Upper lobe of left lung (tissue), 6 donors: ENCODE measurements around the gene ARHGEF12. TPM values are rescaled to one million over a fixed set of nuclear protein-coding genes. Genes with fewer than 3 reads are reported as not detected.
A peak's percentile ranks its signal among the peaks of the same experiment; 100 is the strongest.

ENCODE experiments used
- ATAC-seq, 2 donors: fragments of 200-7000 bp; cut with Tn5 transposase; one replicate each; pipeline ENCODE4 v1.9.1; 2022; ENCODE audit warnings: mild to moderate bottlenecking in 2 of 2, moderate library complexity in 2 of 2; ENCODE audit not compliant: low FRiP score in 2 of 2
- DNase-seq, 2 donors: peaks; one replicate each; pipeline ENCODE4 v3.0.0-alpha.2; 2019 to 2020
- H3K27ac ChIP-seq, 4 donors: fragments of 200-600 bp; sonication (generic); one replicate each; pipeline ENCODE4 v1.5.1; 2016 to 2019
- H3K27me3 ChIP-seq, 4 donors: fragments of 200-600 bp; sonication (generic); one replicate each; pipeline ENCODE4 v1.5.1; 2017 to 2019
- H3K36me3 ChIP-seq, 4 donors: fragments of 200-600 bp; sonication (generic); one replicate each; pipeline ENCODE4 v1.5.1; 2016 to 2019
- H3K4me1 ChIP-seq, 4 donors: fragments of 200-600 bp; sonication (generic); one replicate each; pipeline ENCODE4 v1.5.1; 2018 to 2019
- H3K4me3 ChIP-seq, 4 donors: fragments of 200-600 bp; sonication (generic); one replicate each; pipeline ENCODE4 v1.5.1; 2017 to 2019; ENCODE audit warnings: mild to moderate bottlenecking in 2 of 4, moderate library complexity in 1 of 4
- H3K9me3 ChIP-seq, 4 donors: fragments of 200-600 bp; sonication (generic); one replicate each; pipeline ENCODE4 v1.5.1; 2018 to 2019
- EP300 ChIP-seq, 4 donors: sonication (generic); formaldehyde crosslinking; IDR thresholded peaks; one replicate each; pipeline ENCODE4 v1.5.1; 2017; ENCODE audit warnings: antibody characterized with exemption in 4 of 4, control low read depth in 2 of 4
- POLR2A ChIP-seq, 4 donors: fragments of 450-650 bp; IDR thresholded peaks; one replicate each; pipeline ENCODE4 v1.5.1; 2016 to 2017; ENCODE audit warnings: antibody characterized with exemption in 4 of 4, mild to moderate bottlenecking in 2 of 4
- POLR2AphosphoS5 ChIP-seq, 2 donors: sonication (generic); formaldehyde crosslinking; IDR thresholded peaks; one replicate each; pipeline ENCODE4 v1.5.1; 2017; ENCODE audit warnings: antibody characterized with exemption in 2 of 2
- WGBS, 2 donors: methylation state at CpG; one replicate each; pipeline ENCODE4 v1.1.5; 2017 to 2018; 5-methylcytosine and 5-hydroxymethylcytosine counted together
- total RNA-seq, 6 donors: library from RNA; depleted of rRNA in 4 of 6; stranded (reverse); fragments of >200 nt in 4 of 6; gene quantifications; one replicate each; pipeline versions ENCODE4 v1.1.0 to v1.2.1, GENCODE V29; 2016 to 2021
- TF ChIP-seq, protein P1 (sequence below), 6 experiments: fragments of 450-650 bp in 4 of 6; fragments of 200-600 bp in 2 of 6; sonication (generic) in 2 of 6; IDR thresholded peaks; one replicate each; pipeline ENCODE4 v1.5.1; 2016 to 2019; ENCODE audit warnings: antibody characterized with exemption in 6 of 6
- donor health status: DM: no; HTN: no; CAD: no; lungs with moderate emphysema.
- donor health status: DM: no; HTN: yes; CAD: no; lungs with severe emphysema.

ARHGEF12 gene
- total RNA-seq, 6 donors from 2014 or later, result 90.1 to 170 (median 106) TPM

DNA sequence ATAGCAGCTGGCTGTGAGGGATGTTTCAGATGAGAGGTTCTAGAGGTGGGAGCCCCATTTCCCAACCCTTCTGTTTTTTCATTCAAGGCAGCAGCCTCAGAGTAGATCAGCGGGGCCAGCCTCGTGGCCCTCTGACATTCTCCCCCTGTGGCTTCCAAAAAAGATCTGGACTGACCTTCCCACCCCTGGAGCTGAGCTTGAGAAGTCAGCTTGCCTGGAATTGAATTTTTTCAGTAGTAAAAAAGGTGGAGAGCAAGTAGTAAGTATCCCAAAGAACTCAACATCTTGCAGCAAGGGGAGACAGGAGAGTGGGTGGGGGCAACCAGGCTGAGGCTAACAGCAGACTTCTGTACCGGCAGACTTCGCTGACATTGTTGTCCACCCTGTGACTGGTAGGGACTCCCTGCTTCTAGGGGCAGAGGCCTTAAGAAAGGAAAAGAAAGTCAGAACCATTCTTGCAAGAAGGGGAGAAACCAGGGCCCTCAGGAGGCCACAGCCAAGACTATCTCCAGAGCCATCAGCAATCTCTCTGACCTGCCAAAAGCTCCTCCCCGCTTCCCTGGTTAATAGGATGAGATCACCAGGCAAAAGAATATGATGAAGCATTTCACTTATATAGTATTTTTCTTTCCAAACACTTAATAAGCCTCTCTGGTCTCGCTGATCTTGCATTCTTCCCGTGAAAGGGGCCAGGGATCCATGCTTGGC lies 173.3 kb downstream of the ARHGEF12 start:
- TF ChIP-seq POLR2AphosphoS5 (IDR thresholded peaks at IDR 0.05) (no peak), POLR2A (IDR thresholded peaks at IDR 0.05) (no peak), EP300 (IDR thresholded peaks at IDR 0.05) (no peak)

DNA sequence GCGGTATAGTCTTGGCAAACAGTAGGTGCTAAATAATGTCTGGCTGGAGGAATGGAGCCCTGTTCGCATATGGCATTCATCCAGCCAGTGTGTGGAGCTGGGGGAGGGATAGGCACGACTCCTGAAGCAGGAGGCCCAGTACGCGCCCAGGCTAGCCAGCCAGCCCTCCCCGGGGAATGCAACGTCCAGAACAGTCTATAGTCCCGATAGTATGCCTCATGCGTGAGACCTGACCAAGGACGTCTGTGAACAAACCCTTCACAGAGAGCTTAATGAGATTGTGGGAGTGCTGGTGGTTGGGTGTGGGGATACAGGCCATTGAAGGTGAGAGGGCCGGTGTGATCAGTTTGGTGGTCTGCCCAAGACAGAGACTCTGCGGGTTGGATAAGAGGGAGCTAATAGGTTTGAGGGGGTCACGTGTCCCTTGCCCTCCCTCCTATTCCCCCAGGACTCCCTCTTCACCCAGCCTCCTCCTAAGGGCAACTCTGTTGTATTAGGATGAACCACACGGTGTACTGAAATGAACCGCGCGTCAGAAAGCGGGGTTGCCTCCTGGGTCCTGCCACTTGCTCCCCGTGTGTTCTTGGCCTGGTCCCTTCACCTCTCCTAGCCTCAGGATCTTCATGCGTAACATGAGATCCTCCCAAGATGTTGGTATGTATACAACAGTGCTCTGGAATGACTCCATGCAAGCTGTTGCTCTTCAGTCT lies 174.3 kb downstream of the ARHGEF12 start:
- H3K4me3 ChIP-seq, result peak overlapping the region in 2 of 4 donors; percentile 44 to 50

More for the DNA sequence above, 173.3 kb downstream of the ARHGEF12 start:
- ATAC-seq, result no peak
- peaks cover 0 to 16% (median 6%) of the 10 kb centered on the region in 4 donors for H3K4me1 ChIP-seq
- WGBS, 2 donors, result 78 to 93% methylated on average over 7 of the region's 7 CpGs
- H3K4me3 ChIP-seq, result no peak overlapping the region
- H3K27ac ChIP-seq, result no peak overlapping the region
- DNase-seq, result no peak
- no peaks in the 10 kb centered on the region for H3K36me3 ChIP-seq
- H3K27me3 ChIP-seq, result peaks cover 0 to 11% (median 5%) of the 10 kb centered on the region in 4 donors
- no peaks in the 10 kb centered on the region for H3K9me3 ChIP-seq

DNA sequence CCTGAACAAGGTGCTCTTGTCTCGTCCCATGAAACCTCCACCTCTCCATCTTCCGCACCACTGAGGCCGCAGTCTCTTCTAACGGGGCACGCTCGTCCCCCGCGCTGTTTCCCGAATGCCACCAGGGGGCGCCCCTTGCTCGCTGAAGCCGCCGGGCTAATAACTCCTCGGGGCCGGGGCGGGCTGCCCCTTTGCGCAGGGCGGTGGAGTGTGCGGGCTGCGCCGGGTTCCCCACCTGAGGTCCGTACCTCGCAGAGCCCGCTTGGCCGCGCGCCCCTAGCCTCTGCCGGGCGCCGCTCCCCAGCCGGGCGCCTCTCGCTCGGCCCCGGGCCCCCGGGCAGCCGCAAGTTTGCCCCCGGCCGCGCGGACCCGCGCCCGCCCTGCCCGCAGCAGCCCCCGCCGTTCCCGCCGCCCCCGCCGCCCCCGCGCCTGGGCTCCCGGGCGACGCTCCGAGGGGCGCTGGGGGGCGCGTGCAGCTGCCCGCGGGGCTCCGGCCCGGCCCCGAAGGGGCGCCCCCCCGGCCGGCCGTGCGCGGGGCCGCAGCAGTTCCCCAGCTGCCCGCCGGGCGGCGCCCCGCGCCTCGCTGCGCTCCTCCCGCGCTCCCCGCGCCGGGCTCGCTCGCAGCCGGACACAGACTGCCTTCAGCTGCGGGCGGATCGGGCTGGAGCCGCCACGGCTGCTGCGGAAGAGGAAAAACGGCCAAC lies 175.1 kb downstream of the ARHGEF12 start, which contains the start of gene GRIK4:
Gene GRIK4 (plus strand): TSS at position 633 of the 704 bp plus-strand sequence. CDS start 148,571 bp downstream, outside the sequence.
- ATAC-seq (peak; percentile 84 to 88), DNase-seq (peak; percentile 76 to 94)
- 1% methylated on average over 23 of the region's 95 CpGs; no CpG with 5 or more reads in 1 of the 2 donors for WGBS, 2 donors
- peak within 1 kb of the TSS in 3 of 4 donors; percentile 21 to 64 (median 48) for H3K27ac ChIP-seq
- H3K36me3 ChIP-seq, result no peaks in the 10 kb centered on the region
- no peaks in the 10 kb centered on the region for H3K9me3 ChIP-seq
- H3K4me1 ChIP-seq, result peaks cover 2 to 16% (median 6%) of the 10 kb centered on the region in 4 donors
- H3K4me3 ChIP-seq, result peak within 1 kb of the TSS in 3 of 4 donors; percentile 44 to 55 (median 50)
- TF ChIP-seq EP300 (IDR thresholded peaks at IDR 0.05), result no peak
- TF ChIP-seq, protein P1, sequence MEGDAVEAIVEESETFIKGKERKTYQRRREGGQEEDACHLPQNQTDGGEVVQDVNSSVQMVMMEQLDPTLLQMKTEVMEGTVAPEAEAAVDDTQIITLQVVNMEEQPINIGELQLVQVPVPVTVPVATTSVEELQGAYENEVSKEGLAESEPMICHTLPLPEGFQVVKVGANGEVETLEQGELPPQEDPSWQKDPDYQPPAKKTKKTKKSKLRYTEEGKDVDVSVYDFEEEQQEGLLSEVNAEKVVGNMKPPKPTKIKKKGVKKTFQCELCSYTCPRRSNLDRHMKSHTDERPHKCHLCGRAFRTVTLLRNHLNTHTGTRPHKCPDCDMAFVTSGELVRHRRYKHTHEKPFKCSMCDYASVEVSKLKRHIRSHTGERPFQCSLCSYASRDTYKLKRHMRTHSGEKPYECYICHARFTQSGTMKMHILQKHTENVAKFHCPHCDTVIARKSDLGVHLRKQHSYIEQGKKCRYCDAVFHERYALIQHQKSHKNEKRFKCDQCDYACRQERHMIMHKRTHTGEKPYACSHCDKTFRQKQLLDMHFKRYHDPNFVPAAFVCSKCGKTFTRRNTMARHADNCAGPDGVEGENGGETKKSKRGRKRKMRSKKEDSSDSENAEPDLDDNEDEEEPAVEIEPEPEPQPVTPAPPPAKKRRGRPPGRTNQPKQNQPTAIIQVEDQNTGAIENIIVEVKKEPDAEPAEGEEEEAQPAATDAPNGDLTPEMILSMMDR (IDR thresholded peaks at IDR 0.05), result peak; percentile 74 to 92 (median 90)
- peaks cover 0 to 11% (median 5%) of the 10 kb centered on the region in 4 donors for H3K27me3 ChIP-seq

More for the DNA sequence above, 174.3 kb downstream of the ARHGEF12 start:
- WGBS, 2 donors, result 71 to 73% methylated on average over 19 to 20 of the region's 20 CpGs
- no peak for ATAC-seq
- TF ChIP-seq POLR2AphosphoS5 (IDR thresholded peaks at IDR 0.05), result no peak
- TF ChIP-seq POLR2A (IDR thresholded peaks at IDR 0.05), result no peak
- TF ChIP-seq EP300 (IDR thresholded peaks at IDR 0.05), result no peak
- TF ChIP-seq, protein P1 (IDR thresholded peaks at IDR 0.05), result no peak
- peak in 1 of 2 donors; percentile 59 for DNase-seq
- Histone ChIP-seq H3K27me3 (peaks cover 0 to 11% (median 5%) of the 10 kb centered on the region in 4 donors), H3K27ac (no peak overlapping the region), H3K4me1 (peaks cover 0 to 16% (median 6%) of the 10 kb centered on the region in 4 donors), H3K9me3 (no peaks in the 10 kb centered on the region), H3K36me3 (no peaks in the 10 kb centered on the region)

DNA sequence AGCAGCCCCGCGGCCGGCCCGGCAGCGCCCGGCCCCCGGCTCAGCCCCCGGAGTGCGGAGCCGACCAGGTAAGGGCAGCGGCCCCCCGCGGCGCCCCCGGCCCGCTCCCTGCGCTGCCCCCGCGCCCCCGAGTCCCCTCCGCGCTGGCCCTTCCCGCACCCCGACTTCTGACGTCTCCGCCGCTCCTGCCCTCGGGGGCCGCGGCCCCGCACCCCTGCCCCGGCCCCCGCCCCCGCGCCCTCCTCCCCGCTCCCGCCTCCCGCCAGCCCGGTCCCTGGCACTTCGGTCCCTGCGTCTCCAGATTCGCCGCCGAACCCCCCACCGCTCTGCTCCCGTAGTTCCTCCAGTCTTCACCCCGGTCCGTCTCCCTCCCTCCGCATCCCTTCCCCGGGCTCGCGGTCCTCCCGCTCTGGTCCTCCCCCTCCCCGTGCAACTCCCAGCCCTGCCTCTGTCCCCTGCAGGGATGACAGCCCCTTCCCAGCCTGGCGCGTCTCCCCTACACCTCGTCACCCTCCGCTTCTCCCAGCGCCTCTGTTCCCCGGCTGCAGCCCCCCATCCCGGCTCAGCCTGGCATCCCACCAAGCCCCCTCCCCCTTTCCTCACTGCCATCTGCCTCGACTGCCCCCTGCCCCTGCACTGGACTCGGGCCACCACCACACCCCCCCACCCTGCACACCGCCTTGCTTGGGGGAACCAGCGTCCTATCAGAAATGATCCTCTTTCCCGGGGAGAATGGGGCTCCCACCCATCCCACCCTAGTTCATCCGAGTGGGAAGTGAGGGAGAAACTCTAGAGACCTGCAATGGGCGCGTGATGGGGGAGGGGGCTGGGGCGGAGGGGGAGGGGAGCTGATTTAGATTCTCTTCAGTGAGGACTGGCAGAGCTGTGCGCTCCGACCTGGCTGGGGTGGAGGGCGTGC lies 175.9 kb downstream of the ARHGEF12 start:
- ATAC-seq (no peak), DNase-seq (no peak)
- no peaks in the 10 kb centered on the region for H3K36me3 ChIP-seq
- H3K27ac ChIP-seq, result peak overlapping the region in 3 of 4 donors; percentile 21 to 64 (median 48)
- peaks cover 0 to 11% (median 5%) of the 10 kb centered on the region in 4 donors for H3K27me3 ChIP-seq
- 14 to 16% methylated on average over 25 to 39 of the region's 73 CpGs for WGBS, 2 donors
- peak overlapping the region in 3 of 4 donors; percentile 41 to 55 (median 44) for H3K4me3 ChIP-seq
- TF ChIP-seq, protein P1 (IDR thresholded peaks at IDR 0.05), result no peak
- no peak for TF ChIP-seq EP300 (IDR thresholded peaks at IDR 0.05)
- TF ChIP-seq POLR2A (IDR thresholded peaks at IDR 0.05), result no peak
- no peak for TF ChIP-seq POLR2AphosphoS5 (IDR thresholded peaks at IDR 0.05)
- peaks cover 2 to 24% (median 9%) of the 10 kb centered on the region in 4 donors for H3K4me1 ChIP-seq
- H3K9me3 ChIP-seq, result no peaks in the 10 kb centered on the region
